DMS53 treated with DMSO at 0.1 percent for 48 hours (cell line): ENCODE results near the gene GET4.
"Not testable (repeated sequence)": the region's sequence is repeated elsewhere in the genome, so short reads cannot be mapped to it uniquely, and the experiment has no call there.

Experiments
- DNase-seq: peaks from one replicate; lab custom pipeline; 2025; ENCODE audit not compliant: unreplicated experiment; lab: John Stamatoyannopoulos, UW

GET4 gene

DNA sequence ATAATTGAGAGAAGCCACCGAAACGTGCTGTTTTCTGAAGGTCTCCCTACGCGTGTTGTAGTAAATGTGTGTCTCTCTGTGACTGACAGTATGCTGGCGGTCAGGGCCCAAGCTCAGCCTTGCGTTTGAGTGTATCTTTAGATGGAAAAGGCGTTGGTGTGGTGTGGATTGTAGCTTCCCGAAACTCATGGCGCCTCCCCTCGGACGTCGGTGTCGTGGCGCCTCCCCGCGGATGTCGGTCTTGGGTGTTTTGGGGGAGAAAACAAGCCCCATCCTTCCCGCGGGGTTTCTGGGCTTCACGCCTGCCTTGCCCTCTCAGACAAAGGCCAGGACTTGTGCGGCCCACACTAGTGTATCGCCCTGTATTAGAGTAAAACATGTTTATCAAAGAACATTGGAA is 31.3 kb upstream of the GET4 start:
- no peak for DNase-seq

DNA sequence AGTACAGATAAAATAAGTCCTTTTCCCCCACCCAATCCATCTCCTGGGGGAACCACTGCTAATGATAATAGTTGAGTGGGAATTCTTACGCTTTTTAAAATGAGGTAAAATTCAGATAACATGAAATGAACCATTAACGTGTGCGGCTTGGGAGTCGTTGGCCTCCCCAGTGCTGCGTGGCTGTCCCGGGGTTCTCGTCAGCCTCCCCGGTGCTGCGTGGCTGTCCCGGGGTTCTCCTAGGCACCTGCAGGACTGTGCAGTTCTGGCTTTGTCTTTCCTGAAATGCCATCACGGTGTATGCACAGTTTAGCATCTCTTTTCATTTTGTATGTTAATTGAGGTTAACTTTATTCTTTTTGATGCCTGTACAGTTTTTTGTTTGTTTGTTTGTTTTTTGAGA is 30.6 kb upstream of the GET4 start:
- DNase-seq: no peak

DNA sequence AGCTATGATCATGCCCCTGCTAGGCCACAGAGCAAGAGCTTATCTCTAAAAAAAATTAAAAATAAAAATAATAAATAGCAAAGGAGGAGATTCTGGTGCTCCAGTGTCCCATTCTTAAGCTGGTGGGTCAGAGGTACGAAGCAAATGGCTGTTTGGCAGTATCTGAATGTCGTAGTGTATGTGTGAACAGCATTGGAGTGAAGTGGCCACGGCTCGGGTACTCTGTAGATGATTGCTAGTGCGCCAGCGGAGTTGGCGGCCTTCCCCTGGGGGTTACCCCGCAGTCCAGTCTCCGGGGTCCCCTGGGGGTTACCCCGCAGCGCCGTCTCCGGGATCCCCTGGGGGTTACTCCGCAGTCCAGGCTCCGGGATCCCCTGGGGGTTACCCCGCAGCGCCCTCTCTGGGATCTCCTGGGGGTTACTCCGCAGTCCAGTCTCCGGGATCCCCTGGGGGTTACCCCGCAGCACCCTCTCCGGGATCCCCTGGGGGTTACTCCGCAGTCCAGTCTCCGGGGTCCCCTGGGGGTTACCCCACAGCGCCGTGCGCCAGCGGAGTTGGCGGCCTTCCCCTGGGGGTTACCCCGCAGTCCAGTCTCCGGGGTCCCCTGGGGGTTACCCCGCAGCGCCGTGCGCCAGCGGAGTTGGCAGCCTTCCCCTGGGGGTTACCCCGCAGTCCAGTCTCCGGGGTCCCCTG is 29.2 kb upstream of the GET4 start:
- not testable (repeated sequence) for DNase-seq

DNA sequence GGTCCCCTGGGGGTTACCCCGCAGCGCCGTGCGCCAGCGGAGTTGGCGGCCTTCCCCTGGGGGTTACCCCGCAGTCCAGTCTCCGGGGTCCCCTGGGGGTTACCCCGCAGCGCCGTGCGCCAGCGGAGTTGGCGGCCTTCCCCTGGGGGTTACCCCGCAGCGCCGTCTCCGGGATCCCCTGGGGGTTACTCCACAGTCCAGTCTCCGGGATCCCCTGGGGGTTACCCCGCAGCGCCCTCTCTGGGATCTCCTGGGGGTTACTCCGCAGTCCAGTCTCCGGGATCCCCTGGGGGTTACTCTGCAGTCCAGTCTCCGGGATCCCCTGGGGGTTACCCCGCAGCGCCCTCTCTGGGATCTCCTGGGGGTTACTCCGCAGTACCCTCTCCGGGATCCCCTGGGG is 28.6 kb upstream of the GET4 start:
- DNase-seq: not testable (repeated sequence)

DNA sequence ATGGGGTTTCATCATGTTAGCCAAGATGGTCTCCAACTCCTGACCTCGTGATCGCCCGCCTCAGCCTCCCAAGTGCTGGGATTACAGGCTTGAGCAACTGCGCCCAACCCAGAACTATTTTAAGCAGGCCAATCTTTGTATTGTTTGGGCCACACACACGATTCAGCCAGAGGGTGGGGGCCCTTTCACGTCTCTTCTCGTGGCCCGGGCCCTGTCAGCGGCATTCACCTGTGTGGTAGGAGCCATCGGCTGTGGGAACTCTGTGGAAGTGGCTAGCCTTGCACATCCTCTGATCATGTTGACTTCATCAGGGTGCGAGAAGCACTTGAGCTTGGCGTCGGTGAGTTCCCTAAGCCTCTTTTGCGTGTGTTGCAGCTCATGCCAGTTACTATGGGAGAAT is 27.2 kb upstream of the GET4 start:
- no peak for DNase-seq

DNA sequence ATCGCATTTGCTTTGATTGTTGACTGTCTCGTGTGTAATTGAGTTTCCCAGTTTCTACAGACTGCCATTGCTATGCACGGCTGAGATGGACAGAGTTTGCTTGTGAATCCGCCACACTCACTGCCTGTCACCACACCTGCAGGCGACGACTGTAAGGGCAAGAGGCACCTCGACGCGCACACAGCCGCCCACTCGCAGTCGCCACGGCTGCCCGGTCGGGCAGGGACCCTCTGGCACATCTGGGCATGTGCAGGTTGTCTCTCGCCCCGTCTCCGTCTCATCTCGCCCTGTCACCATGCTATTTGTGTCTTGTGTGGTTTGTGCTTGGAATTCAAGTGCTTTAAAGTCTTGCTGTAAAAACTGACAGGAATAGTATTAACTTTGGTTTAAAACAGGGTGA is 26.6 kb upstream of the GET4 start:
- DNase-seq: no peak

DNA sequence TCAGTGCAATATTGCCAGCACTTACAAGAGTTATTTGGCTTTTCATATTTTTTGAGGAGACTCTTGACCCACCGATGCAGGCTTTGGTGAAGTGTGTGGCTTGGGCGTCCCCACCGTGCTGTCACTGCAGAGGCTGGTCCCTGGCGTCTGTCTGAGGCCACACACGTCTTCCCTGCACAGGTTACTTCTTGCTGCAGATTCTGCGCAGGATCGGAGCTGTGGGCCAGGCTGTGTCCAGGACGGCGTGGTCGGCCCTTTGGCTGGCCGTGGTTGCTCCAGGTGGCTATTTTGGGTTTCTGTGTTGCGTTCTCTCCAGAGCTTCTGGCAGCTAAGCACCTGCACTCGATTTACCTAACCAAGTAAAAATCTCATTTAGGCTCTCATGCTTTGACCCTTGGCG is 25.1 kb upstream of the GET4 start:
- no peak for DNase-seq

DNA sequence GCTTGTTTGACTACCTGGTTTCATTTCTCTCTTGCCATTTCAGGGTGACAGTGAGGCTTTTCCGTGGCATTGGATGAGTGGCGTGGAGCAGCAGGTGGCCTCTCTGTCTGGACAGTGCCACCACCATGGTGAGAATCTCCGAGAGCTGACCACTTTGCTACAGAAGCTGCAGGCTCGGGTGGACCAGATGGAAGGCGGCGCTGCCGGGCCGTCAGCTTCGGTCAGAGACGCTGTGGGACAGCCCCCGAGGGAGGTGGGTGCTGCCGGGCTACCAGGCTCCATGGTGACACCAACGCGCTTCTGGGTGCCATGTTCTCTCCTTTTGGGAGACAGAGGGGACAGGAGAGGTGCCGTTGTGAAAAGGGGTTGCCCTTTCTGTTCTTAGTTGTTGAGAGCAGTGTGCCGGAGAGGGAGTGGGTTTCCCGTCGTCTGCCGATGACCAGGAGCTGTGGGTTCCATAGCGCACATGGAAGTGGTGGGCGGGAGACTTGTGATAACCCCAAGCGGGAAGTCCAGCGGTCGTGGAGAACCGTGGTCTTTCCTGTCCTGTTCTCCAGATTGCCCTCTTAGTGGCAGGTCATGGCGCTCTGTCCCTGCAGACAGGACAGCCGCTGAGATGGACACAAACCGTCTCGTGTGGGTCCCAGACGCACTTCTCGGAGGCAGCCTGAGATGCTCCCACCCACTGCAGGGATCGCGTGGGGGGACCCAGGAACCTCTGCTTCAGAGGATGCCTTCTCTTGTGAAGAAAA is 22.8 kb upstream of the GET4 start:
- DNase-seq: no peak

DNA sequence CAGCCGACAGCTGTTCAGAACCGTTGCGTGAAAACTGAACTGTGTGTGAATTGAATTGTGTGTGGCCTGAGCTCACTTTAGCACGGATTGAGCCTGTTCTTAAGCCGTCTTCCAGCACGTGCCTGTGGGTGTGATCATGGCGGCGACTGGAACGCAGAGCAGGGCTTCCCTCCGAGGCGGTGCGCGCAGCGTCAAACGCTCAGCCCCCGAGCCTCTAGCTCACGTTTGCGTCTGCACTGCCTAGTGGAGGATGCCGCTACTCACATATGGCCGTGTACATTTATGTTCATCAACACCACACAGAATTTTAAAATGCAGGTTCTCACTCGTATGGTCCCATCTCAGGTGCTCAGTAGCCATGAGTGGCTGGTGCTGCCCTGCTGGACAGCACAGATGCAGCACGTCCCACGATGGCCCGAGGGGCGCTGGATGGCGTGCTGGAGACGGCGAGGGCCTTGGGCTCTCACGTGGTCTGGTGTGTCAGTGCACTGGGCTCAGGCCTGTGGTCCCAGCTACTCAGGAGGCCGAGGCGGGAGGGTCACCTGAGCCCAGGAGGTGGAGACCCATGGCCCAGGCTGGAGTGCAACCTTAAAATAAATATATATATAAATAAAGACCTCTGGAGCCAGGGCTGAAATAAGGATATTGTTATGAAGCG is 22.1 kb upstream of the GET4 start:
- DNase-seq: no peak

DNA sequence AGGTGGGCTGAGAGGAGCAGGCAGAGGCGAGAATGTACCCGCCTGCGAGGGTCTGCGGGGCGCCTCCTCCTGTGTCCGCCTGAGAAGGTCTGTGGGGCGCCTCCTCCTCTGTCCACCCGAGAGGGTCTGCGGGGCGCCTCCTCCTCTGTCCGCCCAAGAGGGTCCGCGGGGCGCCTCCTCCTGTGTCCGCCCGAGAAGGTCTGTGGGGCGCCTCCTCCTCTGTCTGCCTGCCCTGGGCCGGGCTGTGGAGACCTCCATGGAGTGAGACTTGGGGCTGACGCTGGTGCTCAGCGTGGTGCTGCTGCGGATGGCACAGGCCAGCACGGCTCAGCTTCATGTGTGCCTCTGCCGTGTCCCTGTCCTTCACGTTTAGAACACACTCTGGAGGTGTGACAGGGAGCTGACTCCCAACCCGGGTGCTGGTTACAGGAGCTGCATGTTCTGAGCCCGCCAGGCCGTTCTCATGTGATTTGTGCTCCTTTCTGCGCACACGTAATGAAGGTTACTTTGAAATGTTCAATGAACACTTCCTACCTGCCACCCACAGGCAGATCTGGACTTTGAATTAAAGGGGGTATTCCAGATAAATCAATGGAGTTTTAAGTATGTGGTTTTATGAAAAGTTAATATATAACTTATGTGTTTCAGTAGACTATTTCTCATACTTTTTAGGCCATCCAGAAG is 20.5 kb upstream of the GET4 start:
- no peak for DNase-seq

DNA sequence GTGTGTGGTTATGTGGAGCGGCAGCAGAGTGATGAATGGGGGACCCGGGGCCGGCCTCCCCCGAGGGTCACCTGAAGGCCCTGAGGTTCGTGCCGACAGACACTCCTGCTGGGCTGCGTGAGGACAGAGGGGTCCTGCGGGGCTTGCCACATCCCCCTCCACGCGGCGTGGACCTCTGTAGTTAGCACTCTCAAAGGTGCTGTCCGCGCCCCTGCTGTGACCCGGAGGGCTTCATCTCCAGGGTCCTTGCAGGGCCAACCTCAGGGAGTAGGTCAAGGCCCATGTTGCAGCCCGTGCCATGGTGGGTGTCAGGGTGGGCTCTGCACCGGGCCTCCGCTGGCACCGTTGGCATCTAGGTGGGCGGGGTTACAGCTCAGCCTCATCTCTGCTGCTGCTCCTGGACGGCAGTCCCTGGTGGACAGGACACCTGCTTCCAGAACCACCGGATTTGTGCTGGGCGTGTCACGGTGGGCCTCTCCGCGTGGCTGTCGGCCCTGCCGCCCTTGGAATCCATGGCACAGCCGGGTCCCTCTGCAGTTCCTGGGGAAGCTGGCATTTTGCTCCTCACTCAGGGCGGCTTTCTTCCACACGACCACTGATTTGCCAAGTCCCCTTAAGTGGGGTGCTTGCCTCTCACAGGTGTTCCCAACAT is 19.8 kb upstream of the GET4 start:
- no peak for DNase-seq

DNA sequence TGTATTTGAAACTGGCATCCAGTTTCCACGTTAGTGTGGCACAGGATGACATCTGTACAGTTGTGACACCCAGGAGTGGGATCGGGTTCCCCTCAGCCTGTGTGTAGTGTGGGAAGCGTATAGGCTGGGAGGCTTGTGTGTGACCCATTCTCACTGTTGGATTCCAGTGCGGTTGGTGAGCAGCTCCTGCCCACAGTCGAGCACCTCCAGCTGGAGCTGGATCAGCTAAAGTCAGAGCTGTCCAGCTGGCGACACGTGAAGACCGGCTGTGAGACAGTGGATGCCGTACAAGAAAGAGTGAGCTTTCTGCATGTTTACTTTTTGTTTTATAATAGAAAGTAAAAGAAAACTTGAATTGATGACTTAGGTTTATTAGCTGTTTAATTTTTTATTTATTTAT is 18.7 kb upstream of the GET4 start:
- no peak for DNase-seq

DNA sequence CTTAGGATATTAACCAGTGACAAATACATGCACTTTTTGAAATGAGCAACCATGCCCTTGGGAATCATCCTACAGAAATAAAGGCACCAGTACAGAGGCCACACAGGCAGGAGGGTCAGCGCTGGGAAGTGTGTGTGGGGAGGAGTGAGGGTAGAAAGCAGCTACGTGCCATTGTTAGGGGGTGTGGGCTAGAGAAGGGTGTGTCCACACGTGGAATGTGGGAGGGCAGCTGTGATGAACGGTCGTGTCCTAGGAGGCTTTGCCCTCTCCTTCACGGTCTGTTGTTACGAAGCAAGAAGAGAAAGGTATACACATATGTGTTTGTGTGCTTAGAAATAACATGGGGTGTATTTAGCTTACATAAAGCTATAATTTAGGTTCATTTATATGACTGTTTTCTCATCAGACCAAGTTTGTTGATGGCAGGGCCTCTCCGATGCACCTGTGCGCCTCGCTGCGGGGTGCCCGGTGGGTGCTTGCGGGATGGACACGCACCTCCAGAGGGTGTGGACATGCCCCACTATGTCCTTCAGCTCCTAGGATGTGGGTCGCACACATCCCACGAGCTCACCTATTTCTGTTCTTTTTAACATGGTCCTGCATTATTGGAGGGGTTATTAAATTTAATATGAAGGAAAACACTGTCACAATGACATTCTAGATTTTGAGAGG is 16.9 kb upstream of the GET4 start:
- DNase-seq: no peak

DNA sequence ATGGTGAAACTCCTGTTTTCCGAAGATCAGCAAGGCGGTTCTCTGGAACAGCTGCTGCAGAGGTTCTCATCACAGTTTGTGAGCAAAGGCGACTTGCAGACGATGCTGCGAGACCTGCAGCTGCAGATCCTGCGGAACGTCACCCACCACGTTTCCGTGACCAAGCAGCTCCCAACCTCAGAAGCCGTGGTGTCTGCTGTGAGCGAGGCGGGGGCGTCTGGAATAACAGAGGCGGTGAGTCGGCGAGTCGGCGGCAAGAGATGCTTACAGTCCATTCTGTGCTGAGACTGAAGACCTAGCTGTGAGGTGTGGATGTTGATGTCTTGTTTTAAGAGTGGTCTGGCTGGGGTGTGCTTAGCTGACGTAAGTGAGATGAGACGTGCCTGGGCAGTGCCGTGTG is 16.2 kb upstream of the GET4 start:
- DNase-seq: no peak

DNA sequence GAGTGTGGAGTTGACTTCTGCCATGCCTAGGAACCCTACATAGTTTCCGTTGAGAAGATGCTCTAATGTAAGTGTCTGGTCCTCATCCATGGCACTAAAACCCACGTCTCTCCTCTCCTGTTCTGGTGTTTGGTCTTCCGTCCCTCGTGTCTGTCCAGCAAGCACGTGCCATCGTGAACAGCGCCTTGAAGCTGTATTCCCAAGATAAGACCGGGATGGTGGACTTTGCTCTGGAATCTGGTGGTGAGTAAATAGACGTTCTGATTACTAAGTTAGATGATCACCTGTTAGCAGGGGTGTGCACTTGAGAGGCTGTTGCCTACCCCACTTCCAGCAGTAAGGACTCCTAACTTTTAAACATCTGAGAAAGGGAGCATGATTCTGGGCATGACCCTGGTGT is 15.1 kb upstream of the GET4 start:
- DNase-seq: no peak

DNA sequence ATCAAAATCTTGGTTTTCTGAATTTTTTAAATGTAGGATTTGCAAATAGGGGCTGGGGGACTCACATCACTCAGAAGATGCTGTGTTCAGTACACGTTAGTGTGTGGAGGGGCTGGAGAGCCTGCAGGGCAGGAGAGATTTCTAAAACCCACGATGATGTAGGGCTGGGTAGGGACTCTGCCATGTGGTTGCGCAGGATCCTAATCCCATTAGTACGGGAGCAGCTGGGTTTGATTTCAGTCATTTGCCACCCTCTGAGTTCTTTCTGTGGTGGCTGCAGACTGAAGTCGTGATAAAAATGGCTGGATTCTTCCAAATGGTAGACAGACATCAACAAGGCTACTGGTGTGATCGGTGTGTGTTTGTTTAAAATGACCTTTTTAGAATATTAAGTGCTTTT is 14.2 kb upstream of the GET4 start:
- no peak for DNase-seq

DNA sequence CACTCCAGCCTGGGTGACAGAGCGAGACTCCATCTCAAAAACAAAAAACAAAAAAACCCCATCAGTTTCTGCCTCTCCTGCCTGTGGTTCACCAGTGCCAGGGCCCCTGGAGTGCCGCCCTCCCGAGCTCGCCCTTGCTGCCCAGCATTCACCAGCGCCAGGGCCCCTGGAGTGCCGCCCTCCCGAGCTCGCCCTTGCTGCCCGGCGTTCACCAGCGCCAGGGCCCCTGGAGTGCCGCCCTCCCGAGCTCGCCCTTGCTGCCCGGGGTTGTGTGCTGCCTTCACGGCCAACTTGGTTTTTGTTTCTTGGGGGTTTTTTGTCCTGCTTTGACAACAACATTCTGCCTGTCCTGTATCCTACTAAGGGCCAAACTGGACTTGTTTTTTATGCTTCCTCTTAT is 13.2 kb upstream of the GET4 start:
- DNase-seq: no peak

DNA sequence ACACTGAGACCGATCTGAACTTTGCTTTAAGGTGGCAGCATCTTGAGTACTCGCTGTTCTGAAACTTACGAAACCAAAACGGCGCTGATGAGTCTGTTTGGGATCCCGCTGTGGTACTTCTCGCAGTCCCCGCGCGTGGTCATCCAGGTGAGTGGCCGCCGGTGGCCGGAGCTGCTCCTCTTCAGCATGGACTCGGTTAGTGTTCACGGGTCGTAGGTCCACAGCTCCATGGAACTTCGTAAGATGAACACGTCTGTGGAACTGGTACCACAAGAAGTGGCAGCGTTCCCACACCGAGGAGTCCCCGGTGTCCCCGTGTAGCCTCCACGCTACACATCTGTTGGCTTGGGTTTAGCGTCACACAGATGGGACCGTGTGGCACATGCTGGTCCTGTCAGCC is 10.4 kb upstream of the GET4 start:
- DNase-seq: no peak

DNA sequence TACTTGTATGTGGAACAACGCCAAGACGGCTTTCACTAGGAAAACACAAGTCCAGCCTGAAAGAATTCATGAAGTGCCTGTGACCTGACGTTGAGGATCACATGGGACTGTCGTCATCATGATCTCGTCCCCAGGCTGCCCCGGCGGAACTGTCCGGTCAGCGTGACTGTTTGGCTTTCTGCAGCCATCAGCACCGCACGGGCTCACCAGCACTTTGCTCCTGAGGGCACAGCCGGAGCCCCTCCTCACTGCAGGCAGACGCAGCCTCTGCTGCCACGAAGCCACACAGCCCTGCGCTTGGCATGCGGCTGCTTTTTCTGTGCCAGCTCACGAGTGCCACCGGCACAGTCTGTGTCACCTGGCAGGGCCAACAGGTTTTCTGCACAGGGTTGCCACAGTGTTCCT is 9.4 kb upstream of the GET4 start:
- no peak for DNase-seq

DNA sequence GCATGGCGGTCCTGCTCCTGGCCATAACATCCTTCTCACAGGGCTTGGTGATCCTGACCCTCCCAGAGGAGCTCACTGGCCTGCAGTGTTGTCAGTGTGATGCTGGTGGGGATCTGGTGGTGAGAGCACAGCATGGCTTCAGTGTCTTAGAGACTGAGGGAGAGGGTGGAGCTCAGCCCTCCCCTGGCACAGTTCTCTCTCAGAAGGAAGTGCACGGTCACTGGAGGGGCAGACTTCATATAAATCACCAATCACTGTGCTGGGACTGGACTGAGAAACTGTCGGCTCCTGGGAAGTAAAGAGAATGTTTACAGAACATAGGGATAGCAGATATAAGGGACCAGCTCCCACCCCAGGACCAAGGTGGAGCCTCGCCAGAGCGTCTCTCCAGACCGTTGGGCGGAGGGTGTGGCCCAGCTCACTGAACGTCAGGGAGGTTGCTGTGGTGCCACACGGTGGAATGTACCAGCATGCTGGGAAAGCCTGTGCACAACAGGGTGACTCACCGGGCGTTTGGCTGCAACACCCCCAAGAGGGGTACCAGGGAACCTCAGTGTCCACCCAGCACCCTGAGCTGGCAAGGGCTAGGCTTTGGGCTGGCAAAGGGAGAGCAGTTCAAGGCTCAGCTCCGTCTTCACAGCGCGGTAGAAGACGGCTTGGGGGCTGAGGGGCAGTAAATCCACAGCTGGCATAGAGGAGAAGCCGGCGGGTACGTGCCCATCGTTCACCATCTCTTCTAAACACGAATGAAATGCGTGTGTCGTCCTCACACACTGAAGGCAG is 8.8 kb upstream of the GET4 start:
- DNase-seq: no peak
